Esophagus muscularis mucosa (tissue), 4 donors: ENCODE data around the gene ANXA8L1. TPM values are rescaled to one million over a fixed set of nuclear protein-coding genes. Genes with fewer than 3 reads are reported as not detected.
"Not testable (repeated sequence)": the region's sequence is repeated elsewhere in the genome, so short reads cannot be mapped to it uniquely, and the experiment has no call there.

Source experiments
- DNase-seq: peaks from one replicate; pipeline ENCODE4 v3.0.0-alpha.2; 2017; ENCODE audit errors: extremely low spot score
- H3K27ac ChIP-seq, 4 donors: fragments of 200-600 bp; sonication (generic); replicated peaks in 1 of 4; 1 replicate in 3 of 4; 2 replicates in 1 of 4; pipeline ENCODE4 v1.5.1; 2016 to 2019; ENCODE audit warnings: mild to moderate bottlenecking in 1 of 4
- H3K27me3 ChIP-seq, 4 donors: fragments of 200-600 bp; sonication (generic); one replicate each; pipeline versions ENCODE4 v1.5.1 to v1.6.0; 2016 to 2019
- H3K36me3 ChIP-seq, 4 donors: fragments of 200-600 bp; sonication (generic); one replicate each; pipeline ENCODE4 v1.5.1; 2016 to 2019
- H3K4me1 ChIP-seq, 4 donors: fragments of 200-600 bp; sonication (generic); one replicate each; pipeline ENCODE4 v1.5.1; 2016 to 2019
- H3K4me3 ChIP-seq, 4 donors: fragments of 200-600 bp; sonication (generic); 1 replicate in 2 of 4; 2 replicates in 2 of 4; pipeline ENCODE4 v1.5.1; 2016 to 2019; ENCODE audit warnings: mild to moderate bottlenecking in 4 of 4, moderate library complexity in 1 of 4
- H3K9me3 ChIP-seq, 4 donors: fragments of 200-600 bp; sonication (generic); 1 replicate in 3 of 4; 2 replicates in 1 of 4; pipeline ENCODE4 v1.5.1; 2016 to 2019
- WGBS: methylation state at CpG from one replicate; pipeline ENCODE4 v1.1.5; 2018; 5-methylcytosine and 5-hydroxymethylcytosine counted together
- intact Hi-C: fragments of 100-400 bp; cut with DNase I; formaldehyde crosslinking; loops from one replicate; pipeline ENCODE4 v1.15.1; 2023
- total RNA-seq, 4 donors: library from RNA; depleted of rRNA; stranded (reverse); fragments of >200 nt; gene quantifications; one replicate each; pipeline versions ENCODE4 v1.1.0 to v1.2.1, GENCODE V29; 2016

The ANXA8L1 gene
- total RNA-seq, 4 donors from 2014 or later: 0.50 TPM; not detected in 3

GRCh38 chr10:46418283-46418682 lies 42.7 kb downstream of the ANXA8L1 start:
- intact Hi-C loops, H3K27ac ChIP-seq, DNase-seq, H3K9me3 ChIP-seq, H3K4me3 ChIP-seq, H3K27me3 ChIP-seq, H3K4me1 ChIP-seq, H3K36me3 ChIP-seq: not testable (repeated sequence)
- WGBS: 80% methylated on average over 1 of the region's 7 CpGs

- H3K36me3 ChIP-seq, DNase-seq, H3K4me1 ChIP-seq, H3K27ac ChIP-seq, intact Hi-C loops, H3K27me3 ChIP-seq, H3K9me3 ChIP-seq, H3K4me3 ChIP-seq: not testable (repeated sequence)
- WGBS: 36% methylated on average over 4 of the region's 13 CpGs
Measured at GRCh38 chr10:46419570-46420379, 44.2 kb downstream of the ANXA8L1 start.

GRCh38 chr10:46423550-46423949 lies 48.0 kb downstream of the ANXA8L1 start:
- H3K9me3 ChIP-seq, H3K27ac ChIP-seq, DNase-seq, H3K36me3 ChIP-seq, H3K27me3 ChIP-seq, H3K4me3 ChIP-seq, H3K4me1 ChIP-seq, intact Hi-C loops: not testable (repeated sequence)
- no CpG with 5 or more reads among the region's 2 CpGs for WGBS

GRCh38 chr10:46440942-46441341 lies 65.4 kb downstream of the ANXA8L1 start:
- H3K4me3 ChIP-seq, H3K36me3 ChIP-seq, H3K27me3 ChIP-seq, H3K9me3 ChIP-seq, intact Hi-C loops, H3K27ac ChIP-seq, DNase-seq: not testable (repeated sequence)
- WGBS: no CpG with 5 or more reads among the region's 4 CpGs
- H3K4me1 ChIP-seq: peaks cover 0 to 13% (median 8%) of the 10 kb centered on the region in 4 donors

Other genes starting within 250 kb of the ANXA8L1 start
- not detected for gene ANTXRL, start 88.8 kb upstream of the ANXA8L1 start, total RNA-seq
- not detected for gene NPY4R, start 90.2 kb downstream of the ANXA8L1 start, total RNA-seq
- 1 to 10 TPM in 2 of 4 donors, not detected in 2; 1.3 to 2.2 TPM for gene GPRIN2, start 180.9 kb downstream of the ANXA8L1 start, total RNA-seq
- 1 to 10 TPM; 2.1 to 7.4 (median 5.4) TPM for gene SYT15, start 203.4 kb downstream of the ANXA8L1 start, total RNA-seq